ENCODE results near the gene GPC5.
"Not testable (repeated sequence)": the region's sequence is repeated elsewhere in the genome, so short reads cannot be mapped to it uniquely, and the experiment has no call there.

The GPC5 gene

GRCh38 chr13:91398413-91399188, at the start of gene GPC5:
TSS of gene GPC5 (plus strand) at chr13:91398621.
- DNase-seq (ENCODE audit: low spot score) = peak; percentile 58

DNA sequence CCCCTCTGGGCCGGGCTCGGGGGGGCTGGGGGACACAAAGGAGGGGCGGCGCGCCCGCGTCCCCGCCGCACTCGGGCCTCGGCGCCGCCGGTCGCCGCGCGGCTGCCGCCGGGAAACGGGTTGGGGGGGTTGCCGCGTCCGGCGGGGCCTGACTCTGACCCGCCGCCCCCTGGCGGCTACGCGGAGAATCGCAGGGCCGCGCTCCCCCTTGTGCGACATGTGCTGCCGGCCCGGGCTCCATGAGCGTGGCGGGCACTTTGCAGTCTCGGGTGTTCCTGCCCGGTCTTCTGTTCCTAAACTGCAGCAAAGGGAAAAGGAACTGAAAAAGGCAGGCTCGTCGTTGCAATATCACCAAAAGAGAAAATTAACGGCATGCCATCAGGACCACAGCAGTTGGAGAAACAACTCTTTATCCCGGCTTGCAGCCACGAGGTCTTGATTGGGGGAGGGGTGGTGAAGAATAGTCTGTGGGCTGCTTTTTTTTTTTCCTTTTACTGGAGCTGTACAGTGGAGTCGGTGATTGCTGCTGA, 49.5 kb upstream of the GPC5 start:
- peak; percentile 72 for DNase-seq (ENCODE audit: low spot score)

GRCh38 chr13:91349992-91350911, 48.2 kb upstream of the GPC5 start:
- DNase-seq (ENCODE audit: low spot score) = no peak

GRCh38 chr13:91351123-91351522, 47.3 kb upstream of the GPC5 start:
- no peak for DNase-seq (ENCODE audit: low spot score)

GRCh38 chr13:91351980-91352379, 46.4 kb upstream of the GPC5 start:
- DNase-seq (ENCODE audit: low spot score) = no peak

DNA sequence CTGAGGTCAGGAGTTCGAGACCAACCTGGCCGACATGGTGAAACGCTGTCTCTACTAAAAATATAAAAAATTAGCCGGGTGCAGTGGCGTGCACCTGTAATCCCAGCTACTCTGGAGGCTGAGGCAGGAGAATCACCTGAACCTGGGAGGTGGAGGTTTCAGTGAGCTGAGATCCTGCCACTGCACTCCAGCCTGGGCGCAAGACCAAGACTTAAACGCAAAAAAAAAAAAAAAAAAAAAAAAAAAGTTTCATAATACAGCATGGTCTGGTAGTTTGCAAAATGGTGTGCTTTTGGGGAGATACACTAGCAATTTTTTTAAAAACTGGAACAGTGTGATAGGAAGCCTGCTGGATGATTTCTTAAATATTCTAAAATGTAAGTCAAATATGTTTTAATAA, 45.5 kb upstream of the GPC5 start:
- not testable (repeated sequence) for DNase-seq (ENCODE audit: low spot score)

DNA sequence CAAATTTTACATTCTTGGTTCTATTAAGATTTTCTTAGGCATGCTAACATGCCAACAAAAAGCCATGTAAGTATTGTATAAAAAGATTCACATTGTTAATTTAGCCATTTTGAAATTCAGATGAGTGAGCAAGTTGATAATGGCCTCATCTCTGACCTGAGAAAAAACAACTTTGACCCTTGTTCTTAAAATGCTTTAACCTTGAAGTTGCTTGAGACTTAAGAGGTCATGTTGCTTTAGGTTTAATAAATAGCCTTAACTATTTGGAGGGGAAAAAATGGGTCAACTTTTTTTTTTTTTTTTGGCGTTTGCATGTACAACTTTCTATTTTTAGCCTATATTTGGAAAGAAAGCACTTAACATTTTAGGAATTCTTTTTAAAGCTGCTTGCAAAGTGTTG, 44.9 kb upstream of the GPC5 start:
- DNase-seq (ENCODE audit: low spot score) = no peak

GRCh38 chr13:91355099-91355825, 43.2 kb upstream of the GPC5 start:
- DNase-seq (ENCODE audit: low spot score) = no peak

DNA sequence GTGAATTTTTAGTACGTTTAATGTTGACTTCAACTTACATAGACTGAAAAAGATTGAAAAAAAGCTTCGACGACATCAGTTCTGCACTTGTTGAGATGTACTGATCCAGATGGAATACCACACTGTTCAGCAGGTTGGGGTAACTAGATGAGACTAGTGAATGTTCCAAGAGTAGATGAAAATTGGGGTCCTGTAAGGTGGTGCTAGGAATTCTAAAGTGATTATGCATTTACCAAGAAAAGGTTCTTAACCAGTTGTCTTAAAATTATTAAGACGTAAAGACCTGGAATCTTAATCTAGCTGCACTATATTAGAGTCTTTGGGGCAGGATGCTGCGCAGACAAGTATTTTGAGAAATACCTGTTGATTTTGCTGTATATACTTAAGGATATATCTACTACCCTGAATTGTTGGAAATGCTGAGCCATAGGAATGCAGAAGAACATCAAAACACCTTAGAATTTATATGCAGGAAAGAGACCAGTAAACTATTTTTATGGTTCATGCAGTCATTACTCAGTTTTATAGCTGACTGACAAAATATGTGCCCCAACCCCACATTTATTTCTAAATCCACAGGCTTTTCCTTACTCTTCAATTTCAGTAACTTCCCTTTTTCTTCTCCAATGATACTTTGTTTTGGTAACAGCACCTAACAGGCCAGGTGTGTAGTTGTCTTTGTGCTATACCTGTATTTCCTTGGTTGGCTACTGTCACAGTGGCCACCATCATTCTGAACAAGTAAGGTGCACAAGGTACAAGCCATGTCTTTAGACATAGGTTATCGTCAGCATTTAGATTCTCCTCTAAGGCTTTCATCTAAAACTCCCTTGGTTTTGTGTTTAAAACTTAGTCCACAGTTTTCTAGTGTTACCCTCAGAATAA, 42.4 kb upstream of the GPC5 start:
- DNase-seq (ENCODE audit: low spot score) = no peak

DNA sequence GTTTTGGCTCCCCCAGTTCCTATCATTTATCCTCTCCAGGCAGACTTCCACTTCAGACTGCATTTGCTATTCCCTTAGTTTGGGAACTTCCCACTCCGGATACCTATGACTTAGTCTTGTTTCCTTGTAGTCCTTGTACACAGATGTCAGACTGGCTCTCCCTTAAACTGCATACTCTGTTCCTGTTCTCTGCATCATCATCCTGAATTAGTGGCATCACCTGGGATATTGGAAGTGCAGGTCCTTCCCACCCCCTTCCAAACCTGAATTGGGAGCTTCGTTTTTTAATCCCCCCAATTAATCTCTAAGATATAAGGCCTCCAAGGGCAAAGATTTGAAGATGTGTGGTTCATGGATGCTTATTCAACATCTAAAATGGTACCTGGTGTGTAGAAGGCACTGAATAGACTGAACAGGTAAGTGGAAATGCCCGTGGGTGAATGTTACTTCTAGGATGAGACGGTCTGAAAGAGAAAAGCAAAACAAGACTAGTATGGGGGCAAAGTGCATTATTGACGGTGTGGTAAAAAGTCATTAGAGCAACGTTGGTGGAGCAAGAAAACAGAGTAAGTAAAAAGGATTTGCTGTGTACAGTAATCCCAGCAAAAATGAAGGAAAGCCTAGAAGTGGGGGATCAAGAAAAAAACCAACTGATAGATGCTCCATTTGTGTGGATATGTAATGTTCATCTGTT, 41.4 kb upstream of the GPC5 start:
- no peak for DNase-seq (ENCODE audit: low spot score)

DNA sequence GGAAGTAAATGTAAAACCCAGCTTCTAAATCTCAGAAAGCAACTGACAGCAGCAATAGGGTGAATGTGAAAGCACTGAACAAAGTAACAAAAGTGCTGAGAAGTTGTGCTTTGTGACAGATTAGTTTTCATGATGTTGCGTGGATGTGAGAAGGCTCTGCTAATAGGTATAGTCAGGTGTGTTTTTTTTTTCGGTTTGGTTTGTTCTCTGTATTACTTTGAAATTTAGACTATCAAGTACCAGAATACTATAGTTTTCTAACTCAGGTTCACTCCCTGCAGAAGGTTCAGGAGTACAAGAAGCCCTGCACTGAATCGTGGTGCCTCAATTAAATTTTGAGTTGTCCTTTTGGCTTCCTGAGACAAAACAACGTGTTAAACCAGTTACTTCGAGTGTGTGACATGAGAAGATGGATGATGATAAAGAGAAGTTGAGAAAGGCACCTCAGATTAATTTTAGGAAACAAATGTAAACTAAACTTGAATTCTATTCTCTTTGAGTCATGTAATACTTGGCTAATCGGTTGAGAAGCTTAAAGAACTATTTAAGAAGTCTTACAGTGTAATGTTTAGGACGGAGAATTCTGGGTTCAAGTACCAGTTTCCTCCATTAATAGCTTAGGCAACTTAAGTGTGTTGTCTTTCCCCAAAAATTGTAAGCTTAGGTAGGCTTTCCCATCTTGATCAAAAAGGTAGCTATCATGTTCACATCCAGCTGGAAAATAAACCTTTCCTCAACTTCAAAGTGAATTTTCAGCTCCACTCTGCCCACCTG, 40.6 kb upstream of the GPC5 start:
- no peak for DNase-seq (ENCODE audit: low spot score)

DNA sequence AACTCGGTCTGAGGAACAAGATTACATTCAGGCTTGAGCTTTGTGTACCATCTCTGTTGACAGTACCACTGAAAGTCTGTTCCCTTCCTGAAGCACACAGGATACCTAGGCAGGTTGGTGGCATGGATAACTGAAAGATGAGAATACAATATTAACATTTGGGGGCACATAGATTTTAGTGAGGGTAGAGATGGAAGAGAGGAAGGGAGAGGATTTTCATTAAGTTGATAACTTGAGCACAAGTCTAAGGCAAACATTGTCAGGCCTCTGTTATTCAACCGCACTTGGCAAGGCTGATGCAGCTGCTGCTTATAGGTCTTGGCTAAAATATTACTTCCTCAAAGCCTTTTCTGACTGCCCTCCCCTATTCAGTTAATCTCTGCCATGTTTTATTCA, 40.0 kb upstream of the GPC5 start:
- no peak for DNase-seq (ENCODE audit: low spot score)

- DNase-seq (ENCODE audit: low spot score) = no peak
Observed at GRCh38 chr13:91359111-91359510, 39.3 kb upstream of the GPC5 start.

DNA sequence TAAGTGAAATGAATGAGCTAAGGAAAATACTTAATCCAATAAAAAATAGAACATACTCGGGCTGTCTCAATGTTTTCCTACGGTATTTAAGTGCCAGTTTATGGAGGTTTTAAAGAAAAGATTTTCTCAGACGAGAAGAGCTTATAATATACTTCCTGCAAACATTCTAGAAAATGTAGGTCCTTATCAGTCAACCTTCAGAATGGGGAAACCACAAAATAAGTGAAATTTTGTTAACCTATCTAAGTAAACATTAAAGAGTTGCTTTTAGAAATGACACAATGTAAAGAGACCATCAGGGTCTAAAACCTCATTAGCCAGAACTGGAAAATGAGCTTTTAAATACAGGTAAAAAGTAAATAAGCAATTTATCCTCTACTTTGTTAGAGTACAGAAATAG, 38.8 kb upstream of the GPC5 start:
- no peak for DNase-seq (ENCODE audit: low spot score)

DNA sequence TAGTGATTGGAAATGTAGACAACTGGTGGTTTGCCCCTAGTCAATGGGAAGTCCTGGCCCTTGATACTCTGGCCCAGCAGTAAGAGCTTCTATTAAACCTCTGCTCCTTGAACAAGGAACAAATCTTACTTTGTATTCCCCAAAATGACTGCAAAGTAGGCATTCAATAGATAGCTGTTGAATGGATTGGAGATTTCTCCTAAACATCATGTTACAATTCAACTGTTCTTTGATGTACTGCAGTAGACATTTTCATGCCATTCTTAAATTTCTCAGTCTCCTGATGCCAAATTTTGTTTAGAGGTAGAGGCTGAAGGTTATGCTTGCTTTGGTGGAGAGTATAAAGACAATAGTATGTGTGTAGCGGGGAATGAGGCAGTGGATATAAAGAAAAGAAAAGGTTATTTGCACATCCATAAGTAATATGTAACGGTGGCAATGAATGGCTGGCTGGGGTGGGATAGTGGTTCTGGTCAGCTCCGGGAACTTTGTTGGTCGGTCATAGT, 38.1 kb upstream of the GPC5 start:
- DNase-seq (ENCODE audit: low spot score) = no peak

DNA sequence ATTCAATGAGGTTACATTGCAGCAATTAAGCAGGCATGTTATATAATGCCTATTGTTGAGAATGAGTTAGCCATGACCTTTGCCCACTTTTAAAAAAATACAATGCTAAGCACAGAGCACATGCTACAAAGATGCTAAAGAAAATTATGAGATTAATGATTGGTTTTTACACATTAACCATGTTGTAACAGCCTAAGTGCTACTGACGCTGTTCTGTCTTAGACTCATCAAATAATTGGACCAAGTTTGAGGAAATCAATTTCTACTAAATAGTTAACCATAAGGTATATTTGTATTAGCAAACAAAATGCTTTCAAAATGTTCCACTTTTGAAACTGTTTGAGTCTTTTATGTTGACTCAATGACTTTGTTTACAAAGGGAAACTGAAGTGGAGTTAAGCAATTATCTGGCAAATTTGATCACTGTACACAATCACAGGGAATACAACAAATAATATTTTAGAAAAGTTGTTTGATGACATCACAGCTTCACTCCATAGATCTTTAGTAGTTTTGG, 36.6 kb upstream of the GPC5 start:
- no peak for DNase-seq (ENCODE audit: low spot score)

DNA sequence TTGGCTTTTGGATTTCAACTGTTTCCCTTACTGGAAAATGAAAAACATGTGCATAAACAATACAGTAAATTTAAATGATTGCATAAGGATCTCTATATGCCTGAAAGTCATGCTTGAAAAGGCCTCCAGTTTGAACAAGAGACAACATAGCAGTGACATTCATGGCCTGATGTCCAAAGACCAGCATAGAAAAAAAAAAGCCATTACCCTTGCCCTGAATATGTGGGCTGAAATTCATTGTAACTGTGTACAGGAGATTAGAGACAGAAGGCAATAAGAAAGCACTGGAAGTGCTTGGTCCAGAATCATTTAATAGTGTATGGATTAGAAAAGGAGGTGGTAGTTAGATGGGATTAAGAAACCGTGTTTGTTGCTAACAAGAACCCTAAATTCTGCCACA, 35.5 kb upstream of the GPC5 start:
- DNase-seq (ENCODE audit: low spot score) = no peak

DNA sequence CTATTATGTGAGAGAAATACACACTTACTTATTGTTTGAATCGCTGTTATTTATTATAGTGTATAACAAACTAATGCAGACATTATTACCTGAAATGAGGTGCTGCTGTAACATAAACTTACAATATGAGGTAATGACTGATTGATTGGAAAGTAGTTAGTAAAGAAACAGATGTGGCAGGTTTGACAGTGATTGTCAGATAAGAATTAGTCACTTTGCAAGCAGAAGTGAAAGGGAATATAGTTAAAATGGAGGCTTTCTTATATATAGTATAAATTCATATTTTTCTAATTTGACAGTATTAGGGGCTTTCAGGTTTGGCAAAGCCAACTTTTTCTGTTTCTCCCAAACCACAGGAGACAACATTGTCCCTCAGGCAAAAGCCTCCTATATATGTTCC, 30.3 kb upstream of the GPC5 start:
- DNase-seq (ENCODE audit: low spot score) = no peak

DNA sequence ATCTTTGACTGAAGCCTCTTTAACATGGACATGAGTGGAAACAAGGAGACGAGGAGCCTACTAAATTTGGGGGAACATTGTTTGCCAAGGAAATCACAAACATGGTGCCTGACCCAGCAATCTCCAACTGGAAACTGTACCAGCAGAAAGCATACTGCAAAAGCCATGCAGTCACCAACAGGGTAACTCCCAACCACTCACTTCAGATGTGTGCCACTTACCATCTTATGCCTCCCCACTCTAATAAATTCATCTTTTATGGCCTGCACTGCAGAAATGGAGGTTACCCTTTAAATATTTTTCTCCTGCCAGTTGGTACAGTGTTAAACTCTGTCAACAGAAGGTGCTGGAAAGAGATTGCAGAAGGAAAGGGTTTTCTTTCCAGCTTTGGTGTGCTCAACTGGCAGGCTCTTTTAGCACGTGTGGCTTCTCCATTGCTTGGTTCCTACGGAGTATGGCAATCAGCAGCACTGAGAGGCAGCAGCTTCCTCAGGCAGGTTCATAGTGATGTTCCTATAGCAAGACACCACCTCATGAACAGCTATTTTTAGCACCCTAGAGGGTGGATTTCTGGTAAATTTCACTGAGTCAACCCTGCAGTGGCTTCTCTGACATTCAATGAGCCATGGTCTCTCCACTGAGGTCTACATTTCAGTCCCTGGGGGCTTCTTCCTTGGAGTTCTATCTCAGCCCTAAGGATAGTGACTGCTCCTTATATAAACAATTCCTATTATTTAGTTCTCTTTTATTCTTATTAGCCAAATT, 29.6 kb upstream of the GPC5 start:
- DNase-seq (ENCODE audit: low spot score) = no peak

Measured in kidney capillary endothelial cell (primary cell).